Measurements from ENCODE around the gene ARL4C. TPM values are rescaled to one million over a fixed set of nuclear protein-coding genes. Genes with fewer than 3 reads are reported as not detected.

ARL4C gene
- total RNA-seq, 1 experiment from 2014 or later: 72.2 TPM

GRCh38 chr2:234447189-234447588 is 49.7 kb downstream of the ARL4C start:
- DNase-seq (ENCODE audit: low spot score): no peak

GRCh38 chr2:234446404-234447076 is 50.3 kb downstream of the ARL4C start:
- no peak for DNase-seq (ENCODE audit: low spot score)

GRCh38 chr2:234444893-234445292 is 52.0 kb downstream of the ARL4C start:
- DNase-seq (ENCODE audit: low spot score): peak; percentile 78

GRCh38 chr2:234444242-234444730 is 52.6 kb downstream of the ARL4C start:
- DNase-seq (ENCODE audit: low spot score): no peak

All from A172 (cell line).